ENCODE data around the gene CDK15.
"Not testable (repeated sequence)": the region's sequence is repeated elsewhere in the genome, so short reads cannot be mapped to it uniquely, and the experiment has no call there.

DNA sequence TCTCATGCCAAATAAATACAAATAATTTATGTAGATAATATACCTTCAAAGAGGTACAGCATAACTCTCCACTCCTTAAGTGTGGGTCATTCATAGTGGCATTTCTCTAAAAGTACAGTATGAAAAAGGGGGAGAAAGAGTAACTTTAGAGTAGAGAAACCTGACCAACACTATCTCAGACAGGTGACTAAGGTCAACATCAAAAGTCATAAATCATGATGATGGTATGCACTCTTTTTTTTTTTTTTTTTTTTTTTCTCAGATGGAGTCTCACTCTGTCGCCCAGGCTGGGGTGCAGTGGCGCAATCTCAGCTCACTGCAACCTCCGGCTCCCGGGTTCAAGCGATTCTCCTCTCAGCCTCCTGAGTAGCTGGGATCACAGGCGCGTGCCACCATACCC is 4.3 kb downstream of the CDK15 start:
- not testable (repeated sequence) for TF ChIP-seq TP53 (CRISPR knock-in tag; IDR thresholded peaks at IDR 0.05); OVOL2 (CRISPR knock-in tag; IDR thresholded peaks at IDR 0.05; ENCODE audit: borderline replicate concordance); NR1H2 (CRISPR knock-in tag; IDR thresholded peaks at IDR 0.05); ESRRA (CRISPR knock-in tag; IDR thresholded peaks at IDR 0.05; ENCODE audit: borderline replicate concordance); FOXK1 (CRISPR knock-in tag; IDR thresholded peaks at IDR 0.05); ZNF263 (CRISPR knock-in tag; IDR thresholded peaks at IDR 0.05; ENCODE audit: low read depth); SP1 (CRISPR knock-in tag; conservative IDR thresholded peaks at IDR 0.05)
- TF ChIP-seq, protein P1, sequence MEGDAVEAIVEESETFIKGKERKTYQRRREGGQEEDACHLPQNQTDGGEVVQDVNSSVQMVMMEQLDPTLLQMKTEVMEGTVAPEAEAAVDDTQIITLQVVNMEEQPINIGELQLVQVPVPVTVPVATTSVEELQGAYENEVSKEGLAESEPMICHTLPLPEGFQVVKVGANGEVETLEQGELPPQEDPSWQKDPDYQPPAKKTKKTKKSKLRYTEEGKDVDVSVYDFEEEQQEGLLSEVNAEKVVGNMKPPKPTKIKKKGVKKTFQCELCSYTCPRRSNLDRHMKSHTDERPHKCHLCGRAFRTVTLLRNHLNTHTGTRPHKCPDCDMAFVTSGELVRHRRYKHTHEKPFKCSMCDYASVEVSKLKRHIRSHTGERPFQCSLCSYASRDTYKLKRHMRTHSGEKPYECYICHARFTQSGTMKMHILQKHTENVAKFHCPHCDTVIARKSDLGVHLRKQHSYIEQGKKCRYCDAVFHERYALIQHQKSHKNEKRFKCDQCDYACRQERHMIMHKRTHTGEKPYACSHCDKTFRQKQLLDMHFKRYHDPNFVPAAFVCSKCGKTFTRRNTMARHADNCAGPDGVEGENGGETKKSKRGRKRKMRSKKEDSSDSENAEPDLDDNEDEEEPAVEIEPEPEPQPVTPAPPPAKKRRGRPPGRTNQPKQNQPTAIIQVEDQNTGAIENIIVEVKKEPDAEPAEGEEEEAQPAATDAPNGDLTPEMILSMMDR (IDR thresholded peaks at IDR 0.05), result not testable (repeated sequence)
- TF ChIP-seq, protein P2, sequence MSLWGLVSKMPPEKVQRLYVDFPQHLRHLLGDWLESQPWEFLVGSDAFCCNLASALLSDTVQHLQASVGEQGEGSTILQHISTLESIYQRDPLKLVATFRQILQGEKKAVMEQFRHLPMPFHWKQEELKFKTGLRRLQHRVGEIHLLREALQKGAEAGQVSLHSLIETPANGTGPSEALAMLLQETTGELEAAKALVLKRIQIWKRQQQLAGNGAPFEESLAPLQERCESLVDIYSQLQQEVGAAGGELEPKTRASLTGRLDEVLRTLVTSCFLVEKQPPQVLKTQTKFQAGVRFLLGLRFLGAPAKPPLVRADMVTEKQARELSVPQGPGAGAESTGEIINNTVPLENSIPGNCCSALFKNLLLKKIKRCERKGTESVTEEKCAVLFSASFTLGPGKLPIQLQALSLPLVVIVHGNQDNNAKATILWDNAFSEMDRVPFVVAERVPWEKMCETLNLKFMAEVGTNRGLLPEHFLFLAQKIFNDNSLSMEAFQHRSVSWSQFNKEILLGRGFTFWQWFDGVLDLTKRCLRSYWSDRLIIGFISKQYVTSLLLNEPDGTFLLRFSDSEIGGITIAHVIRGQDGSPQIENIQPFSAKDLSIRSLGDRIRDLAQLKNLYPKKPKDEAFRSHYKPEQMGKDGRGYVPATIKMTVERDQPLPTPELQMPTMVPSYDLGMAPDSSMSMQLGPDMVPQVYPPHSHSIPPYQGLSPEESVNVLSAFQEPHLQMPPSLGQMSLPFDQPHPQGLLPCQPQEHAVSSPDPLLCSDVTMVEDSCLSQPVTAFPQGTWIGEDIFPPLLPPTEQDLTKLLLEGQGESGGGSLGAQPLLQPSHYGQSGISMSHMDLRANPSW (CRISPR knock-in tag; conservative IDR thresholded peaks at IDR 0.05; ENCODE audit: low read depth), result not testable (repeated sequence)
- TF ChIP-seq, protein P3, sequence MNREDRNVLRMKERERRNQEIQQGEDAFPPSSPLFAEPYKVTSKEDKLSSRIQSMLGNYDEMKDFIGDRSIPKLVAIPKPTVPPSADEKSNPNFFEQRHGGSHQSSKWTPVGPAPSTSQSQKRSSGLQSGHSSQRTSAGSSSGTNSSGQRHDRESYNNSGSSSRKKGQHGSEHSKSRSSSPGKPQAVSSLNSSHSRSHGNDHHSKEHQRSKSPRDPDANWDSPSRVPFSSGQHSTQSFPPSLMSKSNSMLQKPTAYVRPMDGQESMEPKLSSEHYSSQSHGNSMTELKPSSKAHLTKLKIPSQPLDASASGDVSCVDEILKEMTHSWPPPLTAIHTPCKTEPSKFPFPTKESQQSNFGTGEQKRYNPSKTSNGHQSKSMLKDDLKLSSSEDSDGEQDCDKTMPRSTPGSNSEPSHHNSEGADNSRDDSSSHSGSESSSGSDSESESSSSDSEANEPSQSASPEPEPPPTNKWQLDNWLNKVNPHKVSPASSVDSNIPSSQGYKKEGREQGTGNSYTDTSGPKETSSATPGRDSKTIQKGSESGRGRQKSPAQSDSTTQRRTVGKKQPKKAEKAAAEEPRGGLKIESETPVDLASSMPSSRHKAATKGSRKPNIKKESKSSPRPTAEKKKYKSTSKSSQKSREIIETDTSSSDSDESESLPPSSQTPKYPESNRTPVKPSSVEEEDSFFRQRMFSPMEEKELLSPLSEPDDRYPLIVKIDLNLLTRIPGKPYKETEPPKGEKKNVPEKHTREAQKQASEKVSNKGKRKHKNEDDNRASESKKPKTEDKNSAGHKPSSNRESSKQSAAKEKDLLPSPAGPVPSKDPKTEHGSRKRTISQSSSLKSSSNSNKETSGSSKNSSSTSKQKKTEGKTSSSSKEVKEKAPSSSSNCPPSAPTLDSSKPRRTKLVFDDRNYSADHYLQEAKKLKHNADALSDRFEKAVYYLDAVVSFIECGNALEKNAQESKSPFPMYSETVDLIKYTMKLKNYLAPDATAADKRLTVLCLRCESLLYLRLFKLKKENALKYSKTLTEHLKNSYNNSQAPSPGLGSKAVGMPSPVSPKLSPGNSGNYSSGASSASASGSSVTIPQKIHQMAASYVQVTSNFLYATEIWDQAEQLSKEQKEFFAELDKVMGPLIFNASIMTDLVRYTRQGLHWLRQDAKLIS (CRISPR knock-in tag; IDR thresholded peaks at IDR 0.05; ENCODE audit: borderline replicate concordance), result not testable (repeated sequence)
- TF ChIP-seq, protein P4, sequence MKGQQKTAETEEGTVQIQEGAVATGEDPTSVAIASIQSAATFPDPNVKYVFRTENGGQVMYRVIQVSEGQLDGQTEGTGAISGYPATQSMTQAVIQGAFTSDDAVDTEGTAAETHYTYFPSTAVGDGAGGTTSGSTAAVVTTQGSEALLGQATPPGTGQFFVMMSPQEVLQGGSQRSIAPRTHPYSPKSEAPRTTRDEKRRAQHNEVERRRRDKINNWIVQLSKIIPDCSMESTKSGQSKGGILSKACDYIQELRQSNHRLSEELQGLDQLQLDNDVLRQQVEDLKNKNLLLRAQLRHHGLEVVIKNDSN (CRISPR knock-in tag; IDR thresholded peaks at IDR 0.05), result not testable (repeated sequence)
- TF ChIP-seq, protein P5, sequence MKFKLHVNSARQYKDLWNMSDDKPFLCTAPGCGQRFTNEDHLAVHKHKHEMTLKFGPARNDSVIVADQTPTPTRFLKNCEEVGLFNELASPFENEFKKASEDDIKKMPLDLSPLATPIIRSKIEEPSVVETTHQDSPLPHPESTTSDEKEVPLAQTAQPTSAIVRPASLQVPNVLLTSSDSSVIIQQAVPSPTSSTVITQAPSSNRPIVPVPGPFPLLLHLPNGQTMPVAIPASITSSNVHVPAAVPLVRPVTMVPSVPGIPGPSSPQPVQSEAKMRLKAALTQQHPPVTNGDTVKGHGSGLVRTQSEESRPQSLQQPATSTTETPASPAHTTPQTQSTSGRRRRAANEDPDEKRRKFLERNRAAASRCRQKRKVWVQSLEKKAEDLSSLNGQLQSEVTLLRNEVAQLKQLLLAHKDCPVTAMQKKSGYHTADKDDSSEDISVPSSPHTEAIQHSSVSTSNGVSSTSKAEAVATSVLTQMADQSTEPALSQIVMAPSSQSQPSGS (CRISPR knock-in tag; IDR thresholded peaks at IDR 0.05; ENCODE audit: borderline replicate concordance, low read depth), result not testable (repeated sequence)
- TF ChIP-seq, protein P6, sequence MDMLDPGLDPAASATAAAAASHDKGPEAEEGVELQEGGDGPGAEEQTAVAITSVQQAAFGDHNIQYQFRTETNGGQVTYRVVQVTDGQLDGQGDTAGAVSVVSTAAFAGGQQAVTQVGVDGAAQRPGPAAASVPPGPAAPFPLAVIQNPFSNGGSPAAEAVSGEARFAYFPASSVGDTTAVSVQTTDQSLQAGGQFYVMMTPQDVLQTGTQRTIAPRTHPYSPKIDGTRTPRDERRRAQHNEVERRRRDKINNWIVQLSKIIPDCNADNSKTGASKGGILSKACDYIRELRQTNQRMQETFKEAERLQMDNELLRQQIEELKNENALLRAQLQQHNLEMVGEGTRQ (CRISPR knock-in tag; IDR thresholded peaks at IDR 0.05), result not testable (repeated sequence)

Data from WTC11 (cell line).